ENCODE results near the gene KLF9.

KLF9 gene

DNA sequence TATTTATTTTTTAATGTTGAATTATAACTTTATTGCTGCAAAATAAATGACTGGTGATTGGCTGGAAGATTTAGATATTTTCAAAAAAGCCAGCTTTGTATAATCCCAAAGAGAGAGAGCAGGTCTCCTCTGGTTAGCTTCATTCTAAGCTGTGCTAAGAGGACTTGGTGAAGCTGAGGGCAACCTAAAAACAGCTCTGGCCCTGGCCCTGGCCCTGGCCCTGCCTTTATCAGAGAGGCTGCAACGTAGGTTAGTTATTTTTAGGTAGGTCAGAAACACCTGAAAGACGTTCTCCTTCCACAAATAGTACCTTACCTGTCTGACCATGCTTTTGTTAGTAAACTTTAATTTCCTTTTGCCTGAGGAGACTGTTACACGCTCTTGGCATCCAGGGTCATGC is 58.7 kb downstream of the KLF9 start:
- no peak for DNase-seq (ENCODE audit: low read depth)

DNA sequence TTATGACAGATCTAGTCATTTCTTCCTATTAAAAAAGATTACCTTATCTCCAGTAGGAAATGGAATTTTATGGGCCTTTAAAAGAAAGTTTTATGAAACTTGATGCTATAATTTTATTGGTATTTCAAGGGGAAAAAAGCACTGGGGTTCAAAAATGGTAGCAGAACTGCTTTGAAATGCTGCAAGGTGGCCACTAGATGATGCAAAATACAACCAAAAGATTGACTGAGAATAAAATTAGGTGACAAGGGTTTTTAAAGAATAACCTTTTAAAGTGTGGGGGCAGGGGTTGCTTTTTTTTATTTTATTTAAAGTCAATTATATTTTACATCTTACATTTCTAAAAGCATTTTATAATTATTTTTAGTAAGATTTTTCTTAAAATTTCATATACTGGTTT is 61.7 kb downstream of the KLF9 start:
- DNase-seq (ENCODE audit: low read depth), result no peak

DNA sequence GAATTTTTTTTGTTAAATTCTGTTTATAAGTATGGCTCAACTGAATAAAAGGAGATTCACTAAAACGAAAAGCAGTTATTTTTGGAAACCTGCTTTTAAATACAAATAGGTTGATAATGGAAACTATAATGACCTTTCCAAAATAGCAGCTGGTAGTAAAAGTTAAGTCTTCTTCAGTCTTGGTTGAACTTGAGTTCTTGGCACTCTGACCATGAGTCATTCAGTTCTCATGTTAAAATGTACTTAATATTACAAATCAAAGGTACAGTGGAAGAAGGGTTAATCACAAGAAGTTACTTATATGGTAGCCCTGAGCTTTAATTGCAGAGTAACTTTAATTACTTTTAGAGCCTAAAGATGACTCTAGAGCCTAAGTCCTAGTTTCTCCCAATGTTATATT is 62.1 kb downstream of the KLF9 start:
- DNase-seq (ENCODE audit: low read depth), result no peak

DNA sequence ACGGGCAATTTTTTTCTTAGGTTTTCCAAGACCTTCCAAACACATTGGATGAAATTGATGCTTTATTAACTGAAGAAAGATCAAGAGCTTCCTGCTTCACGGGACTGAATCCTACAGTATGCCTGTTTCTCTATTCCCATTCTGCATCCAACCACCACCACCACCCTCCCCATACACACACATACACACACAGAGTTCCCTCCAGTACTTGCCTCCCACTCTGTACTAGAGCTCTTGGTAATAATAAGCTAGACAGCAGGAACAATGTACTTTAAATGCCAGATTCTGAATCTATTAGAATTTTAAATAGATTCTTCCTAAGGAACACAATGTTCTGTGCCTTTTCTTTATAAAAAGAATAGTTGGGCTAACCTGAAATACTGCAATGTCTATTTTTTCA is 67.4 kb downstream of the KLF9 start:
- DNase-seq (ENCODE audit: low read depth), result no peak

GRCh38 chr9:70340572-70340971 is 73.9 kb downstream of the KLF9 start:
- no peak for DNase-seq (ENCODE audit: low read depth)
